ENCODE measurements around the gene FAT1. TPM values are rescaled to one million over a fixed set of nuclear protein-coding genes. Genes with fewer than 3 reads are reported as not detected.

The FAT1 gene
- total RNA-seq, 4 donors from 2014 or later: 56.4 to 79.9 (median 67.7) TPM

DNA sequence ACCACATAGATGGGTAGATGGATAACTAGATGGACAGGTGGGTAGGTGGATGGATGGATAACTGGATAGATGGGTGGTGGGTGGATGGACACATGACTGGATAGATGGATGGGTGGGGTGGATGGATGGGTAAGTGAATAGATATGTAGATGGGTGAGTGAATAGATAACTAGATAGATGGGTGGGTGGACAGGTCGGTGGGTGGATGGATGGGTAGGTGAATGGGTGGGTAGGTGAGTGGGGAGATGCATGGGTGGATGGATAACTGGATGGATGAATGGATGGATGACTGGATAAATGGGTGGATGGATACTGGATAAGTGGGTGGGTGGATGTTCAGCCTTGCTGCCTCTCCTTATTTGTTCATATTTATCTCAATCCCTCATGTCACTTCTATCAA, 116.2 kb downstream of the FAT1 start:
- TF ChIP-seq CTCF (IDR thresholded peaks at IDR 0.05; ENCODE audit: low read depth): no peak

- no peak for TF ChIP-seq CTCF (IDR thresholded peaks at IDR 0.05; ENCODE audit: low read depth)
Observed at GRCh38 chr4:186606591-186606992, 117.1 kb downstream of the FAT1 start.

- TF ChIP-seq CTCF (IDR thresholded peaks at IDR 0.05; ENCODE audit: low read depth): no peak
Observed at GRCh38 chr4:186605261-186605865, 118.3 kb downstream of the FAT1 start.

GRCh38 chr4:186604124-186604807, 119.4 kb downstream of the FAT1 start:
- no peak for TF ChIP-seq CTCF (IDR thresholded peaks at IDR 0.05; ENCODE audit: low read depth)

DNA sequence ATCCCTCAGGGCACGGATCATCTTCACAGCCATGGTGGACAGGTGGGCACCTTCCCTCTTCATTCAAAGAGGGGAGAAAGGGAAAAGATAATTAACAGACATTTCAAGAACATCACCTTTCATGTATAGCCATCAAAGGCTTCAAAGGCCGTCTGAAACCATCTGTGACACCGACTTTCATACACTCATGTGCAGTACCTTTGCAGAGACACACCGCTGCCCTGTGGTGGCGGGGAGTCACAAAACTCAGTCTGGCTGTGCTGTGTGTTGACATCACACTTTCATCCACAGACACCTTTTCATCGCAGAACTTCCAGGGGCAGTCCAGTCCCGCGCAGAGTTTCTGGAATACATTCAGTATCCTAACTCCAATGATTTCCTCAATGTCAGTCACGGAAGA, 120.7 kb downstream of the FAT1 start:
- TF ChIP-seq CTCF (IDR thresholded peaks at IDR 0.05; ENCODE audit: low read depth): no peak

DNA sequence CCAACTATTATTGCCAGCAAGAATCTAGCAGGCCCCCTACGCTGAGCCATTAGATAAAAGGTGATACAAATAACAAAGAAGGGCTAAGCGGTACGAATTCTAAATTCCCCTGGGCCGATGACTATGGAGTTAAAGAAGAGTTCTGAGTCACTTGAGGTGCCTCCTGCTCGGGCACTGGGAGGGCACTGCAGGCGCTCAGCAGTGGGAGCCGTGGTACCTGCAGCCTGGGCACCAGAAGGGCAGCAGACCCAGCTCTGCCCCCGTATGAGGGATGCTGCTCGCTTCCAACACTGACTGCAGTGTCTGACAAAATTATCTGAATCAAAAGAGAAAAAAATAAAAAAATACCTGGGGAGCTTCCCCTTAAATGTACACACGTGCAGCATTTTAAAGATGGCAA, 124.2 kb downstream of the FAT1 start:
- TF ChIP-seq CTCF (IDR thresholded peaks at IDR 0.05; ENCODE audit: low read depth): no peak

DNA sequence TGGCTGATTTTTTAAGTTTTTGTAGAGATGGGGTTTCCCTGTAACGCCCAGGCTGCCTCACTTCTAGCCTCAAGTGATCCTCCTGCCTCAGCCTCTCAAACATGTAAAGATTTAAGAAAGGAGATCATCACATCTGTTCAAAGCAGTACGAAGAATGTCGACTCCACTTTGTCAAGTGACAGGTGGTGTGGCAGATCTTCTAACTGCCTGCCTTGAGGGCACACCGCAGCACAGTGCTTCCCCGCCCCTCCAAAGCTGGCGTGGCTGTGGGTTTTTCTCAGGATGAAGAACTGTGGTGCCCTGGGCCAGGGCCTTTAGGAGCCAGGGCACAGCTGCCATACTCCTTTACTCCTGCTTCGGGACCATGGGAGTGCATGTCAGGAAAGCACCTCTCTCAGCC, 125.0 kb downstream of the FAT1 start:
- no peak for TF ChIP-seq CTCF (IDR thresholded peaks at IDR 0.05; ENCODE audit: low read depth)

All from subcutaneous adipose tissue (tissue), 4 donors.